ENCODE data around the gene LEMD2.

The LEMD2 gene

DNA sequence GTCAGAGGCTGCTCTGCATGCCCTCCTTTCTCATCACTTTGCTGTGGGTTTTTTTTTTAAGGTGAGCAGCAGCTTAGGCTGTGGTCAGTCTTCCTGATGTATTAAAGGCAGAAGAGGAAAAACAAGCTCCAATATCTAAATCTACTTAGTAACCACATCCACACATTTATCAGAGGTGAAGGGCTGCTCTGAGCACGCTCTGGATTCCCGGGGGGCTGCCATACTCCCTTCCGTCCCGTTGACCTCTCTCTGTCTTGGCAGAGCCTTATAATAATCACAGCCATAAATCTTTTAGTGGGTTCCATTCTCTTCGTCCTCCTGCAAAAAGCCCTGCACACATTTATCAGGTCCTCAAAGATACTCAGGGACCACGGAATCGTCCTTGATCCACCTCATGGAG, 2.7 kb upstream of the LEMD2 start:
- DNase-seq: no peak

DNA sequence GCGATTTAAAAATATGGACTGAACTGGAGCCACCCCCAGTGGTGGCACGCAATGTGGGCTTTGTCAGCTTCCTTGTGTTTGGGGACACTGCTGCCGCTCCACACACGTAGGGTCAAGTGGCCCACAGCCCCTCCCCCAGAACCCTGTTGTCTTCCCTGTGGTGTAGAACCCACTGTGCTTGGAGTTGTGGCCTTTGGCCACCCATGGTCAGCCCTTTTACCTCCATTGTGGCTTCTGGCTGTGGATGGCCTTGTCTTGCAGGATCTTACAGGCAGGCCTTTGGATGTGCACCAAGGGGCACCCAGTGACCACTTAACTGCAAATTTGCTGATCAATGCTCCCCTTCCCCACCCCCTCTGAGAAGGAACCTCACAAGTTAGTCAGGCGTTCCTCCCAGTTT, 2.0 kb upstream of the LEMD2 start:
- no peak for DNase-seq

DNA sequence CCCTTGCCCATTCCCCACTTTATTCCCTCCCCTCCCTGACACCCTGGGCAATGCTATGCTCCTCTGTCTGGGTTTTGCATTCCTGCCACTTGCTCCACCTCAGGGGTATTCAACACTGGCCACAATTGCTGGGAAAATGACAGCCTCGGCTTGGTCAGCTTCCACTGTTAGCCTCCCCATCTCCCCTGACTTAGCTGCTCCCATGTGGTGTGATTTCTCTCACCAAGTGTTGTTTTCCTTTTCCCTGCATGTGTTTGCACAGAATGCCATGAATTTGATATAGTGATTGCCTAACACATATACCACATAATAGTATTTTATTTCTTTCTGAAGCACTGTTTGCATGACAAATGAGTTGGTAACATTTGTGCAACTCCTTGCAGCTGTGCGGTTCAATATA, 1.4 kb upstream of the LEMD2 start:
- no peak for DNase-seq

DNA sequence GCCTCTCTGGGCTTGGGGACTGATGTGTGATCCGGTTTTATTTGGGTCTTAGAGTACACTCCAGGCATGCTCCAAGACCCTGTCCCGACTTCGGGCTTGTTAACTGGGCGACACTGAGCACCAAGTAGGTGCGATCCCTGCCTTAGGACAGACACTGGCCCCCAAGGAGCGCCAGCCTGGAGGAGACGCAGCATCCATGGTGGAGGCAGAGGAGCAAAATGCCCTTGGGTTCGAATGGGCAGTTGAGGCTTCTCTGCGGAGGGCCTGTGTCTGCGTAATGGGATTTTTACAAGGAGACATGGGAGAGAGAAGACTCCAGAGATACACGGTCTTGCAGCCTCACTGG, 593 bp upstream of the LEMD2 start:
- no peak for DNase-seq

DNA sequence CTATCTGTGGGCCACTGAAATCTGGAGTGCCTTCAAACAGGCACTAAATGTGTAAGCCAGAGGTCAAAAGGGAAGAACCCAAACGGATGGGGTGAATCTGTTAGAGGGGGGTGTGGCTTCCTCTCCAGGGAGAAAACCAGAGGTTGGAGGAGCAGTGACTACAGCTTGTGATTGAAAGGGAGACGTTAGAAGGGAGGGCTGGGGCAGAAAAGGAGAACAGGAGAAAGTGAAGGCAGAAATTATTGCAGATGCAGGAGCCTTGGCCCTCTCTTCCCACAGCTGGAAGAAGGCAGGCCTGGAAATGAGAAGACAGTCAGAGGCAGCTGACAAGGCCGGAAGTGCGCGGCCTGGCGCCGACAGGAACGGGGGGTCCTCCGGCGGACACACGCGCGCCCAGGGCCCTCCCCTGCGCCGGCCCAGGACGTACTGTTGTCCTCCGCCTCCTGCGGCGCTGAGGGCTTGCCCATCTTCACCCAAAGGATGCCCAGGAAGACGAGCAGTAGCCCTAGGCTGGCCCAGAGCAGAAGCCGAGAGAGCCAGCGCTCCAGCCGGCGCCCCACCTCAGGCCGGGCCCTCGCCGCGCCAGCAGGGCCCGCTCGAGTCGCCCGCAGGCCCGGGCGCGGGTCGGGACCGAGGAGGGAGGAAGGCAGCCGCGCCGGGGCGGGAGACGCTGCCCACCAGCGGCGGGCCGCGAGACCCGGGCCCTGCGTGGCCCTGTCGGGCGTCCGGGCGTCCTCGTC, 806 bp downstream of the LEMD2 start:
- peak; percentile 83 for DNase-seq

DNA sequence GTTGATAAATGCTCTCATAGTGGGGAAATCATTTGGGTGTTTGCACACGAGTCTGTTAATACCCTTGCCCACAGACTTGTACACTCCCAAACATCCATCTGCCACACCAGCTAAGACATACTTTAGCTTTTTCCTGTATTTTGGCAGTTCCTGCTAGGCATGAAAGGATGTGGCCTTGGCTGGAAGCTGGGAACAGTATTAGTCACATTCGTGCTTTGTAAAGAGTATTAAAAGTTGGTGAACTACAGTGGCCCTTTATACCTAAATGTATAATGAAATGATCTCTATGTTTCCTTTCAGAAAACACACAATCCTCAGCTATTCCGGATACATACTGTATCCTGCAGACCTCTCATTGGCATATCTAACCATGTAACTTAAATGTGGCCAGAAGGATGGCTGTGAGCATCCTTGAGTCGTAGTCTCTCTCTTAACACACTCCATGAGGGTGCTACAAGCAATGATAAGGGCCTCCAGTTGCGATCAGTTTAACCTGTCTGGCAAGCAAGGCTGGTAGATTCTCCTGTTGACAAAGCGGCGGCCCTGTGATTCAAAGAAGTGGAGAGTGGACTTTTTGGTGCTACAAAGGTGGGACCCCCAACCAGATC, 1.5 kb downstream of the LEMD2 start:
- DNase-seq: no peak

DNA sequence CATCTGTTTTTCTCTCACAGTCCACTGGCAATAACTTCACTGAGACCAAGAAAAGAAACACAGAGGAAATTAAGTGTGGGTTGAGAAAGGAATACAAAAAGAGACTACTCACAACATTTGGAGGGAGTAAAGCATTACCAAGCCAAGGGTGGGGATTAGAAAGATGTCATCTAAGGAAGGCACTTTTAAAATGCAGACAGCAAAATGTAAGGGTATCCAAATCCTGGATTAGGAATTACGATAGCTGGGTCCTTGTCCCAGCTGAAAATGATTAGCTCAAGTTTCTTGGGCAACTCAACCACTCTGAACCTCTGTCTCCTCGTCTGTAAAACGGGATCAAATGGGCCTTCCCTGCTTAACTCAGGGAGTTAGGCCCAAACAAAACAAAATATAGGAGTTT, 2.2 kb downstream of the LEMD2 start:
- no peak for DNase-seq

DNA sequence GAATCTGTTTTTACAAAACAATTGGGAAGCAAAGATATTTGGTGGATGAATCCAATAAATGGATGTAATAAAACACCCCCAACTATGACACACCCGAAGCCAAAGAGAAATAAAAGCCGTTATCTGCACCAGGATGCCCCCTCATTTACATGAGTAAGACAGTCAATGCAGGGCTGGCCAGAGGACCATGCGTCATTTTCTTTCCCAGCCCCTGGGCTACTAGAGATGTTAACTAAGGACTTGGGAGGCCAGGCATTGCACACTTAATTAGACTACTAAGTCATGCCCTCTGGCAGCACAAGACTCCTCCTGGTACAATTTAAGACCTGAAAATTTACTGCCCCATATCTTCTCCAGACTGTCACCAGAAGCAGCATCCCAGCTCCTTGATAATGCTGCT, 3.2 kb downstream of the LEMD2 start:
- DNase-seq: no peak

DNA sequence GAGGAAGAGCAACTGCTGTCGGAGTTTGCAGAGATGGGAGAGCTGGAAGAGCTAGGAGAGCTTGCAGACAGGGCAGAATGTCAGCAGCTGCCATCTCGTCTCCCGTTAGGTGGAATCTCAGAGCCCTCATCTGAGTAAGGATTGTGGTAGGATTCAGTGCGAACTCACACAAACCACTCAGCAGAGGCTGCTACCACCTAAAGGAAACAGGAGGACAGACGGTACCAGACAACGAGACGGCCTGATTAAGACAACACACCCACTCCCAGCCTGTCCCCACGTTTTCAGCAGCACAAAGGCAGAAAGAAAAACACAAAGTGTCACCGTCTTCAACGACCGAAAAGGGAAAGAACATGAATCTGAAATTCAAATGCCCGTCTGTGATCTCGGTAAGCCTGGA, 4.1 kb downstream of the LEMD2 start:
- no peak for DNase-seq

DNA sequence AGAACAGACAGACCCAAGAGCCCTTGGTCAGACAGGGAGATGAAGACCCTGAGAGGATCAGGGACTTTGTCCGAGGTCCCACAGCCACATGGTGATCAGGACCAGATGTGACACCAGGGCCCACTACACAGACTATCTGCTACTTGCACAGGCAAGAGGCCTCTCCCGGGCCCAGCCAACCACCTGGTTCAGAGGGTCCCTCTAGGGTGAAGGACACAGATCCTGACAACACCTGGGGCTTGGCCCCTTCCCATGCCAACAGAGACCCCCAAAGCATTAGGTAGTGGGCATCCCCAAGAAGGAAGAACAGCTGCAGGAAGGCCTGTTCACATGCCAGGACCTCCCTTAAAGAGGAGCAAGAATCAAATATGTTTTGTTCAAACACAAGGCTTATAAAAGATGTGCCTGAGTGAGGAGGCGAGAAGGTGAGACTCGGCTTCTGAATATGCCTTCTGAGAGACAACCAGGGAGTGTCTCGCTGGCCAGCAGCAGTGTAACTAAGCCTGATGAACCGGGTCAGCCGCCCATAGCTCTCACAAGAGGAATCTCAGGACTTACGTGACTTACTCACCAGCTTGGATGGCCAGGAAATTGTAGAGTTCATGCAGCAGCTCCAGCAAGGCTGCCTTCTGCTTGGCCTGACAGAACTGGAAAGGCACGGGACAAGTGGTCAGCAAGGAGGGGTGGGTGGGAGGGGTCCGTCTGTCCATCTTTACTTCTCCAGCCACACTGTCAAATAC, 5.0 kb downstream of the LEMD2 start:
- no peak for DNase-seq

DNA sequence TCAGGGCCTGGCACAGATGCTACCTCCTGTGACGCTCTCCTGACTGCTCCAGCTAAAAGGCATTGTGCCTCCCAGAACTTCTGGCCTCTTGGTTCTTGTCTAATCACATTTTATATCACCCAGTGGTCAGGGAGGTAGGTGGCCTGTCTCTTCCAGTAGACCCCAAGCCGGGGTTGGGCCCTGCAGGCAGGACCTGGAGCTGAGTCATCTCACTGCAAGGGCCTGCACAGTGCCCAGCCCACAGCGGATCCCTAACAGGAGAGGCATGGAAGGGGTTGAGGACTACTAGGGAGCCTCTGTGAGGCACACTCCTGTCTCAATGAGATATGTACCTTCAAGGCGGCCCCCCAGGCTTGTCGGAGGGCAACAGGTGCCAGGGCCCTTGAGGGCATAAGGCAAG, 6.4 kb downstream of the LEMD2 start:
- DNase-seq: no peak

DNA sequence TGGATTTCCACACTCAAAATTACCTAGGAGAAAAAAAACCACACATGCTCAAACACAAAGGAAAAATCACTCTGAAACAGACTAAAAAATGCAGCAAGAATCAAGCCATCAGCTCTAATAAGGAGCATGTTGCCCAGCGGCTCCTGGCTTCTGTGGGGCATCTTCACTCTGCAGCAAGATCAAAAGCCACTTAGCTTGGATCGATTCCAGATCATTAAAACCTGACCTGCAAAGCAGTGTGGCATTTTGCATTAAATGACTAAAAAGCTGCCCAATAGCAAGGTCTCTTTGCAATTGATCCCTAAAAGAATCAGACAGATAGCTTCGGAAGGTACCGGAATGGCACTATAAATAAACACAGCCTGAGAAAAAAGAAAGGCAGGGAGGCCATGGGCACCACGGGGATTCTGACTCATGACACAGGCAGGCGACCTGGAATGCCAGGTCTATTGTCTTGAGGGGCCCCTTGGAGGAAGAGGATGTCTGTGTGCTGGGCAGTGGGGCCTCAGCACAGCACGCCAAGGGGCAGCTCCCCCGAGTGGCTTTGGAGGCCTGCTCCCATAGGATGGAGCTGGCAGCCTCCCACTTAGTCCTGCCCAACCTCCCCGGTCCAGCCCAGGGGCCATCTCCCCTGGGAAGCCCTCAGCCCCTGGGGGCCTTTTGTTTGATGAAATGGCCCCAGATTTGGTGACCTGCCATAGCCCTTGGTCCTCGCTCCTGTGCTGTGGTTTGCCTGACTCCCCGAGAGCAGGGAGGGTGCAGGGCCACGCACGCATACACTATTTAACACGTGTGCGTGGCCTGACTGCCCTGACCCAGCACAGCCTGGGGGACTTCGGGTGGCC, 7.6 kb downstream of the LEMD2 start:
- DNase-seq: no peak

DNA sequence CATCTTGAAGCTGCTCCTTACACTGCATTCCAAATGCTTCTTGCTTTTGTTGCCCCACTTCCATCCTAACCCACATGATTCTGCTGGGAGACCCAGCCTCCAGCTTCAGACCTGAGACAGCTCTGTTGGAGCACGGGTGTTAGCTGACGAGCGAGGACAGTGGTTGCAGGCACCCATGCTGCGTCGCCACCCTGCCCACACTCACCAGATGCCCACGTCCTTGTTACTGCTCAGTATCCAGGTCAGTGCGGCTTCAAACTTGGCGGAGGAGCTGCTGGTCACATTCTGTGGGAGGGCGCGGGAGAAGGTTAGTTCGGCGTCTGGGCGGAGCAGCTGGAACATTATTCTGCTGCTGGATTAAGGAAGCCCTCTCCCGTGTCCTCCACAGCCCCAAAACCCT, 9.0 kb downstream of the LEMD2 start:
- DNase-seq: no peak

DNA sequence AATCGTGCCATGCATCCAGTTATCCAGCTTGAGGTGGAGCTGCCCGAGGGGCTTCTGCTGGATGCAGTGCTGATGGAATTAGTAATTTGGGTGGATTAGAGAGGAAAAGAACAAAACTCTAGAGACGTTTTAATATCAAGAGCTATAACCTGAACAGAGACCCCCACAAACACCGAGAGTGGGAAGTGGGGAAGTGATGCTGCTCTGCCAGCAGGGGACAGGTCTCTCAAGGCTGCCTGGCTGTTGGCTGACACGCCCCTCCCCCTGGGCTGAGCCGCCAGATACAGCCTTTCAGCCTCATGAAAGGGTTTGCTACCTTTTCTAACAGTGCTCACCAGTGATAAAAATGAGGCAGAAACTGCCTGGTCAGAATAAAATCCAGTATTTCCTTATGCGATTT, 9.6 kb downstream of the LEMD2 start:
- no peak for DNase-seq

DNA sequence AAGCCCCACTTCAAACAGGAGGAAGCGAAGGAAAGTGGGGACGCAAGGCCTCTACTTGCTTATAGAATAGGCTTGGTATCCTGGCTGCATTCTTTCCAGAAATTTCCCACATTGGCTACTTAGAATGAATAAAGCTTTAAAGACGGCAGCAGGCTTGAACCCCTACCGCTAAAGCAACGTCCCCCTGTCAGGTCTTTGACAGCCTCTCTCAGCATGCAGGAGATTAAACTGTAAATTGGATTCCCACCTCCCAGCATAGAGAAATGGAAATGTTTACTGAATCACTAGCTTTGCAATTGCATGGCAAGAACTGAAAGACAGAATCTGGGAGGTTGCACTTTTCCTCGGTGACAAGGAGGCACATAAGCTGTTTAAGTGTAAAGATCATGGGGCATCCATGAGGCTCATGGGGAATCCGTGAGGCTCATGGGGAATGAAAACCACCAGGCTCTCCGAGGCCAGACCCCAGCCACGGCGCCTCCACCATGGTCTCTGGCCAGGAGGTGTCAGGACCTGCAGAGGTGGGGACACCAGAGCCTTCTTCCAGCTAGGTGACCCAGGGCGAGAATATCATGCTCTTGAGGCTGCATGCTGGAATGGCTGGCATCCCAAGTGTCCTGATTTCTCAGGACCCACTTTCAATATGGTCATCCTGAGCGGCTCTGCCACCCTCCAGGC, 10.3 kb downstream of the LEMD2 start:
- no peak for DNase-seq

DNA sequence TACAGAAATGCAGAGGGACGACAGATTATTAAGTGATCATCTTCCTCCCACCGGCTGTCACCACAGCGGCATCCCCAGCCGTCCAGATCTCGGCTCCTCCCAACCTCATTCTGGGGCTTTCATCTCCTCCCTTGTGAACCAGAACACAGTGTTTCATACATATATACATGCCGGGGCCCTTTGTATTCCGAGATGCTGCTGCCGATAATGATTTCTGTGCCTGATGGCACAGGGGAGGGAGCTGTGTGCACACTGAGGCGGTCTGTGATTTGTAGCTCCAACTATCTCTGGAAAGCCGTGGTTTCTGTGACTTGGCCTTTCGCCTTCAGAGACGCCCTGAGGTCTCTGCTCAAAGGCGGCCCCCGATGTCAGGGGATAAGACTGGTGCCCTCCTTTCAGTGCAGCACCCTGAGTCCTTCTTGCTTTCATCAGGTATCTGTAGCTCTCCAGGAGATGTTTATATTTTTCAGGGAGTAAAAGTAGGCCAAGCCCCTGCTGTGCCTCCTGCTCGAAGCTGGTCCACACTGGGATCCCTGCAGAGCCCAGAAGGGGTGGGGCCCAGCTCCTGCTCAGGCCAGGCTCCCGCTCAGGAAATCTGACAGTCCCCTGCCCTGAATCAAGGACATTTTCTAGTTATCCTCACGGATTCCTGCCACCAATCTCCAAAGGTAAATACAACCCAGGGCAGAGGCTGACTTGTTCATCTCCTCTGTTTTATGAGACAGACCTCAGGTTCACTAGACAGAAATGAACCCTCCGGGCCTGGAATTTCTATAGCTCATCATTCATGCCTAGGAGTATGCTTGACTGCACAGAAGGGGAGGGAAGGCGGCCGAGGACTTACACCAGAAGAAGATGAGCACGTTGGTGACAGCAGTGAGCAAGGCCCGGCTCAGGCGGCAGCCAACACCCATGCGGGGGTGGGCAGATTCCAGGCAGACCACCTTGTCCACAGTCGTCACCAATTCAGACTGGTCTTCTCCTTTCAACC, 11.2 kb downstream of the LEMD2 start:
- DNase-seq: no peak

DNA sequence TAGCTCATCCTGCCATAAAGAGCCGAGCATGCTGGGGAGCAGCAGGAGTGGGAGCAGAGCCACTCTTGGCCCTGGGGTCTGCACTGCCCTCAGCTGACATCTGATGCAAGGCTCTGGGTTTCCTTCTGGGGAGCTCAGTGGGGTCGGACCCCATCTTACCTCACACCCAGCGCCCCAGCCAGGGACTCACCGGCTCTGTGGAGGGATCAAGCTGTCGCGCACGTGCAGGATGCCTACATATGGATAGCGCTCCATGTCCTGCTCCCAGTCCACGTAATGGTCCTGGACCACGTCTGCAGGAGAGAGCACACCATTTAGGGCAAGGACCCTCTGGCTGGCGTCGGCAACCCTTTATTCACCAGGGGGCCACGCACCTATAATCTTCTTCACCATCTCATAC, 12.2 kb downstream of the LEMD2 start:
- no peak for DNase-seq

DNA sequence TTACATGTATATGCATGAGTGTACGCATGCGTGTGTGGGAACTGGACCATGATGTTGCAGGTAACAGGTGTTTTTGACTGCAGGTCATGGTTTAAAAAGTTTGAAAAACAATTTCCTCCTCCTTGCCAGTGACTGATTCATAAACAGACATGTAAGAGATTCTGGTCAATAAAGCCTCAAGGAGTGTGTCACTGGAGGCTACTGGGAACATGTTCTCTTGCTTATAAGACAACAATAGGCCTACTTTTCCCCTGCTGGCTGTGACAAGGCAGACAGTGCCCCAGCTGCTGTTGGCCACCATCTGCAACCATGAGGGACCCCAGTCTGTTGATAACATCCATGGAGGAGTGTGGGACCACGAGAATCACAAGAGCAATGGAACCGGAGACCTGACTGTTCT, 12.7 kb downstream of the LEMD2 start:
- DNase-seq: no peak

DNA sequence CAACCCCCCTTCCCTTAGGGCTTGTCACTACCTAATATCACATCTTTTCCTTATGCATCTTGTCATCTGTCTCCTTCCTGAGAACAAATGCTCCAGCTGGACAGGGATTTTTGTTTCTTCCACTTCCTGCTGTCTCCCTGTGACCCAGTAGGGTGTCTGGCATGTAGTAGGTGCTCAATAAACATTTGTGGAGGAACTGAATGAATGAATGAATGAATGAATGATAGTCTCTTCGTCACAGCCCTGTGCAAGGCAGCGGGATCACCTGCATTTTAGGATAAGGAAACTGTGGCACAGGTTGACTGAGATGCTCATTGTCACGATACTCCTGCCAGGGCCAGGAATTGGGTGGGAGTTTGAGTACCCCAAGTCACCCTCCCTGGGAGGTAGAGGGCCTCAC, 14.2 kb downstream of the LEMD2 start:
- DNase-seq: no peak

DNA sequence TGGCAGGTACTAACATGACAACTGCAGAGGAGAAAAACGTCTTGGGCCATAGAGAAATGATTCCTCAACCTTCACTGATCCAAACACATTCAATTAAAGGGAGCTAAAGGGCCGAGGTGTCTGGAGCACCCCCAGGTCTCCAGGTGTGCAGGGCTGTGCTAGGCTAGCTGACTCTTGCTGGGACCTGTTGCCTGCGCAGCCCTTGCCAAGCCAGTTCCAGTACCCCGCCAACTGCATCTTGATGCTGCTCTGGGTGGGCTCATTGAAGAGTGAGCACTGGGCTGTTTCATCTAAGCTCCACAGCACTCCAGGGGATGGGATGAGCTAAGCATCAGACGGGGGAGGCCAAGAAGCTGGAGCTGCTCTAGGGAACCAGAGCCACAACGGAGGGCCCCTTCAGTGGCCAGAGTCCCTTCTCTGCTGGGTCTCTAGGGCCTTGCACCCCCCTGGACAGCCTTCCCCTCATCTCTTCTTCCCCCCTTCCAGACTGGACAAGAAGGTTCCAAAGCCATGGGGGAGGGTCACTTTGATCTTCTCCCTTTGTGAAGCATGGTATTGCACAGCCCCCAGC, 15.9 kb downstream of the LEMD2 start:
- no peak for DNase-seq

DNA sequence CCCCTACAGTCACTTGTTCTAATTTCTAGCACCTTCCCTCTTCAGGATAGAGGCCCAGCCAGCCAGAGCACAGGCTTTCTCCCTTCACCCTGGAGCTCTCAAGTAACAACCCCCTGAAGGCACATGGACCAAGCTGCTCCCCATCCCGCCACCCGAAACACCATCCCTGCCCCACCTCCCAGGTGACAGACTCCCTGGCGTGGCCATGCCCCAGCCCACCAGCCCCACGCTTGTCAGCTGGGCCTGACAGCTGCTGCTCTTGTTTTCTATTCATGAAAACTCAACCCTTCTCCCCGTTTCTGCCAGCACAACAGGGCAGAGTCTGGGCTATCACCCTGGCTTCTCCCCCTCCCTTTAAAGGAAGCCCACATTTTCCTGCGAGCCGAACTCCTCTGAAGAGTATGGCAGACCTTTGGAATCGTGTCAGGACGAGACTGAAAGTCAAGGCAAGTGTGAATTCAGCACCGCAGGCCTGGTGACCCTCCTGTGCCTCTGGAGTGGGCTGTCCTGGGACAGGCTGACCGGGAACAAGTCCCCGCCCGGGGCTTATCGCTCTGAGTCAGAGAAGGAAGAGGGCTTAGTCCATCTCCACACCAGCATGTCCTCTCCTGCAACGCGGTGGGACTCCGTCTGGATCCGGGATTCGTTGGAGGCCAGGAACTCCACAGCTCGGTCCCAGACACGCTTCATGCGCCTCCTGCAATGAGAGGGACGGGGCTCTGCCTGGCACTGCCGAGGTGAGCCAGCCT, 16.7 kb downstream of the LEMD2 start:
- DNase-seq: no peak

Measured in activated CD4-positive, alpha-beta T cell treated with anti-CD3 and anti-CD28 coated beads, Interleukin-2, Interleukin-6, amounts not matched to agents 100 ng/mL and 50 ng/mL, durations not matched to agents 16 hours and 8 hours (primary cell).